ENCODE results near the gene DAPL1. TPM values are rescaled to one million over a fixed set of nuclear protein-coding genes. Genes with fewer than 3 reads are reported as not detected.

The DAPL1 gene
- total RNA-seq, 2 donors from 2014 or later, result not detected

- Histone ChIP-seq H3K4me3 (no peak overlapping the region), H3K27ac (no peak overlapping the region), H3K36me3 (no peaks in the 10 kb centered on the region), H3K4me1 (no peaks in the 10 kb centered on the region), H3K27me3 (no peaks in the 10 kb centered on the region), H3K9me3 (no peaks in the 10 kb centered on the region)
- DNase-seq (ENCODE audit: low spot score), result no peak
- TF ChIP-seq CTCF (IDR thresholded peaks at IDR 0.05), result no peak
Measured at GRCh38 chr2:158806941-158807340, 11.8 kb downstream of the DAPL1 start.

DNA sequence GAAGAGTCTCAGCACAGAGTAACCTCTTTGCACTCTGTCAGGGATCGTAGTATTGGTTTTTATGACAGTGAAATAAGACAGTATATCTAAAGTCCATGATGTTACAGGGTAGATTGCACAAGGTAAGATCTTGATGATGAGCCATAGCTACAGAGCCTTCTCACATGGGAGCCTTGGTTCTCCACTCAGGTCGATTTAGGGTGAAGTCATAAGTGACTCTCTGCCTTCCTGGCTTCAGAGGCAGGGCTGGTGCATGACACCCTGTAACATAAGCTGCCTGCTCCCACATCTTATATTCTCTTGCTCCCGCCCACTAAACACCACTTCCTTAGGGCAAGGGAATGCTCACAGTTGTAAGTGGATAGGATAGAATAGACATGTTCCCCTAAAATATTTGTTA is 13.3 kb downstream of the DAPL1 start:
- Histone ChIP-seq H3K36me3 (no peaks in the 10 kb centered on the region), H3K27ac (no peak overlapping the region), H3K27me3 (no peaks in the 10 kb centered on the region), H3K4me3 (no peak overlapping the region), H3K9me3 (no peaks in the 10 kb centered on the region), H3K4me1 (no peaks in the 10 kb centered on the region)
- no peak for TF ChIP-seq CTCF (IDR thresholded peaks at IDR 0.05)
- no peak for DNase-seq (ENCODE audit: low spot score)

DNA sequence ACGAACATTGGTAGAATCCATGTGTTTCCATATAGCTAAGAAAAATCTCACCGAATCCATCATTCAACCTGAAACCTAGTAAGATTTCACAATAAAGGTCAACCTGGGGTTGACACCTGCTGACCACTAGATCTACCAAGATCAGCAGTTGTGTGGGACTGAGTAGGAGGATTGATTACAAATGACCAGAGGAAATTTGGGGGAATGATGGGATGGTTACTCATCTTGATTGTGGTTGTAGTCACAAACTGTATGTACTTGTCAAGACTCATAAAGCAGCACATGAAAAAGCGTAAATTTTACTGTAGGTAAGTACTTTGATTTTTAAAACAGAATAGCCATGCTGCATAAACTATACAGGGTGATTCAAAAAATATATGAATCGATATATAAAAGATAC is 14.7 kb downstream of the DAPL1 start:
- TF ChIP-seq CTCF (IDR thresholded peaks at IDR 0.05), result no peak
- peaks cover 0 to 5% of the 10 kb centered on the region in 2 donors for H3K4me1 ChIP-seq
- no peak for DNase-seq (ENCODE audit: low spot score)
- no peaks in the 10 kb centered on the region for H3K36me3 ChIP-seq
- H3K9me3 ChIP-seq, result no peaks in the 10 kb centered on the region
- no peak overlapping the region for H3K27ac ChIP-seq
- no peaks in the 10 kb centered on the region for H3K27me3 ChIP-seq
- no peak overlapping the region for H3K4me3 ChIP-seq

- no peak for TF ChIP-seq CTCF (IDR thresholded peaks at IDR 0.05)
- Histone ChIP-seq H3K4me1 (peaks cover 0 to 5% of the 10 kb centered on the region in 2 donors), H3K36me3 (no peaks in the 10 kb centered on the region), H3K27me3 (no peaks in the 10 kb centered on the region), H3K4me3 (no peak overlapping the region), H3K27ac (no peak overlapping the region), H3K9me3 (no peaks in the 10 kb centered on the region)
- DNase-seq (ENCODE audit: low spot score), result no peak
Measured at GRCh38 chr2:158810731-158811460, 15.8 kb downstream of the DAPL1 start.

- peaks cover 0 to 17% of the 10 kb centered on the region in 2 donors for H3K4me1 ChIP-seq
- no peak overlapping the region for H3K4me3 ChIP-seq
- TF ChIP-seq CTCF (IDR thresholded peaks at IDR 0.05), result no peak
- no peaks in the 10 kb centered on the region for H3K27me3 ChIP-seq
- no peaks in the 10 kb centered on the region for H3K9me3 ChIP-seq
- no peak overlapping the region for H3K27ac ChIP-seq
- no peak for DNase-seq (ENCODE audit: low spot score)
- H3K36me3 ChIP-seq, result no peaks in the 10 kb centered on the region
Measured at GRCh38 chr2:158815166-158815565, 20.0 kb downstream of the DAPL1 start.

DNA sequence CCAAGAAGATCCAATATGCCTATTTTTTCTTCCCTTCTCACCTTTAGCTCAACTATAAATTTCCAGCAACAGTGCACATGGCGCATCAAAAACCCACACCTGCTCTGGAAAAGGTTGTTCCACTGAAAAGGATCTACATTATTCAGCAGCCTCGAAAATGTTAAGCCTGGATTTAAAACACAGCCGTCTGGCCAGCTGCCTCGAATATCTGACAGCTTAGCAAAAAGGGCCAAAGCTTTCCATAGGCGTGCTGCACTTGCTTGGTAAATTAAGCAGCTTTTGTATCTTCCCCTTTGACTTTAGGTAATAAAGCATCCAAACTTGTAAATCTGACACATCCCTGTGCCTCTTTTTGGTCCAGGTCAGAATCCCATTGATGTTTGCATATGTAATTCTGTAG is 20.5 kb downstream of the DAPL1 start:
- no peaks in the 10 kb centered on the region for H3K9me3 ChIP-seq
- H3K36me3 ChIP-seq, result no peaks in the 10 kb centered on the region
- no peak for TF ChIP-seq CTCF (IDR thresholded peaks at IDR 0.05)
- H3K27me3 ChIP-seq, result no peaks in the 10 kb centered on the region
- DNase-seq (ENCODE audit: low spot score), result no peak
- no peak overlapping the region for H3K27ac ChIP-seq
- peaks cover 0 to 17% of the 10 kb centered on the region in 2 donors for H3K4me1 ChIP-seq
- no peak overlapping the region for H3K4me3 ChIP-seq
